Mammary epithelial cell (primary cell): ENCODE data around the gene SMIM10.

Source experiments
- EZH2 ChIP-seq: IDR thresholded peaks from 2 replicates; pipeline ENCODE4 v1.6.1; 2012; ENCODE audit warnings: low read length, inconsistent platforms, borderline replicate concordance
- TF ChIP-seq, protein P1 (sequence below), 2 donors: IDR thresholded peaks in 1 of 2; conservative IDR thresholded peaks in 1 of 2; 2 replicates each; pipeline ENCODE4 v1.5.1; 2011 to 2012; ENCODE audit warnings: inconsistent platforms in 2 of 2, low read length in 2 of 2, mild to moderate bottlenecking in 2 of 2, control low read depth in 1 of 2, low read depth in 1 of 2; ENCODE audit not compliant: insufficient read depth in 1 of 2; ENCODE audit errors: extremely low read depth in 1 of 2

DNA sequence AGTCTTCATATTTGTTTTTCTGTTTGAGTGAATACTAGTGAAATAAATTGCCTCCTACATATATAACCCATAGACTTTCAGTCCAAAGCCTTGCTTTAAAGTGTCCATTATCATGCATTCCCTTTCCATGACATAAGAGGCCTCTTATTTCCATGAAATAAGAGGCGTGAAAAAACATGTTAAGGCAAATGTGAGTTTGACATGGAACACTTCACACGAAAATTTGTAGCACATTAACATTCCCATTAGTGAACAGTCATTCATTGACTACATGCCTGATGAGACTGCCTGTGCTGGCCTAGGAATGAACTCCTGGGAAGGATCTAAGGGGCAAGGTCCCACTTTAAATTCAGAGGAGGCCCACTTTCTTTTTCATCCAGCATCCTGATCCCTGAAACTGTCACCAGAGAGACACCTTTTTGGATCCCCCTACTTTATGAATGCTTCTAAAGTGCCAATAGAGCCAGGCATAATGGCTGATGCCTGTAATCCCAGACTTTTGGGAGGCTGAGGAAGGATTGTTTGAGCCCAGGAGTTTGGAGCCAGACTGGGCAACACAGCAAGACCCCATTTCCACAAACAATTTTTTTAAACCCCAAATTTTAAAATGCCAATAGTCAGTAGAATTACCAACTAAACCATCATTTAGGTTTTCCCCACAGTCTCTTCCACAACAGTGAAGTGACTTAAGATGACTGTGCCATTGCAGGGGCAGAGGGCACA is 24.9 kb downstream of the SMIM10 start:
- no peak for TF ChIP-seq EZH2
- TF ChIP-seq, protein P1, sequence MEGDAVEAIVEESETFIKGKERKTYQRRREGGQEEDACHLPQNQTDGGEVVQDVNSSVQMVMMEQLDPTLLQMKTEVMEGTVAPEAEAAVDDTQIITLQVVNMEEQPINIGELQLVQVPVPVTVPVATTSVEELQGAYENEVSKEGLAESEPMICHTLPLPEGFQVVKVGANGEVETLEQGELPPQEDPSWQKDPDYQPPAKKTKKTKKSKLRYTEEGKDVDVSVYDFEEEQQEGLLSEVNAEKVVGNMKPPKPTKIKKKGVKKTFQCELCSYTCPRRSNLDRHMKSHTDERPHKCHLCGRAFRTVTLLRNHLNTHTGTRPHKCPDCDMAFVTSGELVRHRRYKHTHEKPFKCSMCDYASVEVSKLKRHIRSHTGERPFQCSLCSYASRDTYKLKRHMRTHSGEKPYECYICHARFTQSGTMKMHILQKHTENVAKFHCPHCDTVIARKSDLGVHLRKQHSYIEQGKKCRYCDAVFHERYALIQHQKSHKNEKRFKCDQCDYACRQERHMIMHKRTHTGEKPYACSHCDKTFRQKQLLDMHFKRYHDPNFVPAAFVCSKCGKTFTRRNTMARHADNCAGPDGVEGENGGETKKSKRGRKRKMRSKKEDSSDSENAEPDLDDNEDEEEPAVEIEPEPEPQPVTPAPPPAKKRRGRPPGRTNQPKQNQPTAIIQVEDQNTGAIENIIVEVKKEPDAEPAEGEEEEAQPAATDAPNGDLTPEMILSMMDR (conservative IDR thresholded peaks at IDR 0.05 in 1 of 2, IDR thresholded peaks at IDR 0.05 in 1 of 2; ENCODE audit: extremely low read depth in 1 of 2, insufficient read depth in 1 of 2, low read depth in 1 of 2, low read length in 2 of 2): no peak
